SU-DHL-6 (cell line): Measurements from ENCODE around the gene UQCC3.

Experiments
- H2AFZ ChIP-seq: fragments of 200-600 bp; sonication (generic); 2 replicates; pipeline ENCODE4 v1.6.1; 2014; ENCODE audit warnings: low read depth, mild to moderate bottlenecking, moderate library complexity, mixed read lengths, antibody characterized with exemption, low read length; ENCODE audit not compliant: severe bottlenecking
- H3F3A ChIP-seq: fragments of 200-600 bp; shearing (Covaris generic); 2 replicates; pipeline ENCODE4 v1.6.0; 2016; ENCODE audit warnings: antibody characterized with exemption, mild to moderate bottlenecking; ENCODE audit not compliant: insufficient read depth
- H3K27ac ChIP-seq: fragments of 200-600 bp; sonication (generic); 2 replicates; pipeline ENCODE4 v1.5.1; 2016; ENCODE audit warnings: low read depth, mild to moderate bottlenecking, low read length, moderate library complexity, mixed read lengths
- H3K27me3 ChIP-seq: fragments of 200-600 bp; sonication (generic), shearing (Covaris generic); 2 replicates; pipeline ENCODE4 v1.6.0; 2014; ENCODE audit warnings: mild to moderate bottlenecking, low read length
- H3K36me3 ChIP-seq: fragments of 200-600 bp; sonication (generic); 2 replicates; pipeline ENCODE4 v1.6.1; 2014; ENCODE audit warnings: mild to moderate bottlenecking, low read length, mixed read lengths
- H3K4me2 ChIP-seq: fragments of 300-600, 200-600 bp; shearing (Covaris generic), sonication (generic); 2 replicates; pipeline ENCODE4 v1.6.0; 2014; ENCODE audit warnings: low read length, low read depth, mild to moderate bottlenecking; ENCODE audit not compliant: poor library complexity, severe bottlenecking
- H3K4me3 ChIP-seq: fragments of 200-600 bp; sonication (generic); 2 replicates; pipeline ENCODE4 v1.5.1; 2014; ENCODE audit warnings: antibody characterized with exemption, low read length, mild to moderate bottlenecking, mixed read lengths; ENCODE audit not compliant: insufficient read depth, poor library complexity, severe bottlenecking
- H3K79me2 ChIP-seq: fragments of 200-600 bp; sonication (generic); 2 replicates; pipeline ENCODE4 v1.6.1; 2014; ENCODE audit warnings: mild to moderate bottlenecking, low read length, moderate library complexity; ENCODE audit not compliant: insufficient read depth
- H3K9ac ChIP-seq: fragments of 200-600 bp; sonication (generic); 2 replicates; pipeline ENCODE4 v1.7.0; 2014; ENCODE audit warnings: mild to moderate bottlenecking, low read length
- H3K9me2 ChIP-seq: fragments of 200-600 bp; sonication (generic); replicated peaks from 2 replicates; pipeline ENCODE4 v1.6.1; 2014; ENCODE audit warnings: low read length; ENCODE audit not compliant: insufficient read depth
- H3K9me3 ChIP-seq: fragments of 200-600 bp; sonication (generic); 2 replicates; pipeline ENCODE4 v1.6.1; 2014; ENCODE audit warnings: low read length, mixed read lengths; ENCODE audit not compliant: insufficient read depth
- H4K20me1 ChIP-seq: fragments of 200-600 bp; sonication (generic); 2 replicates; pipeline ENCODE4 v1.6.1; 2014; ENCODE audit warnings: low read depth, mild to moderate bottlenecking, antibody characterized with exemption, low read length, moderate library complexity, mixed read lengths
- CTCF ChIP-seq: fragments of 200-600 bp; sonication (generic); IDR thresholded peaks from one replicate; pipeline ENCODE4 v1.5.1; 2017; ENCODE audit warnings: antibody characterized with exemption, mild to moderate bottlenecking, low read length, moderate library complexity; ENCODE audit not compliant: insufficient read depth, poor library complexity, severe bottlenecking
- EZH2phosphoT487 ChIP-seq: fragments of 200-600 bp; sonication (generic), shearing (Covaris generic); conservative IDR thresholded peaks from 2 replicates; pipeline ENCODE4 v1.6.1; 2018; ENCODE audit warnings: mild to moderate bottlenecking, antibody characterized with exemption, low read length, moderate library complexity, mixed read lengths

The UQCC3 gene

DNA sequence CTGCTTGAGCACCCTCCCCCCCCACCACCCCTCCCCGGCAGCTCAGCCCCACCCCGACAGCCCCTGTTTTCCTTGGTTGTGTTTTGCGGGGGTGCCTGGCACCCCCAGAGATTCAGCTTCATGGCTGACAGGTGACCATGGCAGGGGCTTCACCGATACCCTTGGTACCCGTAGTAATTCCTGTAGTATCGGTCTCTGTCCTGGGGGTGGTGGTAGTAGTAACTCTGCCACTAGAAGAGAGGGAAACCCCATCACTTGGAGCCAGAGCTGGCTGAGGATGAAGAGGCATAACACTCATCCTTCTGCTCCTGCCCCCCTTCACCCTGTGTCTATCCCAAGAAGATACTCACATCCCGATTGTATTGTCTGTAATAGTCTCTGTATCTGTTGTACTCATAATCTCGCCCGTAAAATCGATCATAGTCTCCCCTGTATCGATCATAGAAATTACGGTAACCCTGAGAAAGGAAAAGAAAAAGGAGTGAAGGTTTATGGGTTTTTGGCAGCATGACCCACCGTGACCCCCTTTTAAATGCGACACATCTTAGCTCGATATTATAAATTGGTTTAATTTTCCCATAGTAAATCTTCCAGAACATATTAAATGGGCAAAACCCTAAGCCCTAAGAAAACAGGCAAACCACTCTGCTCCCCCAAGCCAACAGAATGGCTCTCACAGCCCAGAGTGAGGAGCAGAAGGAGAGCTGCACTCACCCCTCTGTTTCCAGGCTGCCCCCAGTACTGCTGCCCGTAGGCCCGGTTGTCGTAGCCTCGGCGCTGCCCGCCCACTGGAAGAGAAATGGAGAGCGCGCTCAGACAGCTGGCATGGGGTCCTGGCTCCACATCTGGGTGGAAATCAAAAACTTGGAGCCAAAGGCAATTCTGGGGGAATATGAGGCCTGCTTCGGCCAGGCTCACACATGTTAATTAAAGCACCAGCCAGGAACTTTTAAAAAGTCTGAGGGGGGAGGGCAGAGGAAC lies 44.0 kb downstream of the UQCC3 start:
- Histone ChIP-seq H3K4me2 (no peak overlapping the region), H3K27ac (no peak overlapping the region), H3K9me2 (no peaks in the 10 kb centered on the region), H2AFZ (no peak overlapping the region), H3K27me3 (no peaks in the 10 kb centered on the region), H3K9me3 (no peaks in the 10 kb centered on the region), H3K9ac (no peak overlapping the region), H3K4me3 (no peak overlapping the region), H3F3A (peaks cover 13% of the 10 kb centered on the region), H3K79me2 (peaks cover 15% of the 10 kb centered on the region), H3K36me3 (peaks cover 43% of the 10 kb centered on the region), H4K20me1 (no peaks in the 10 kb centered on the region)
- no peak for TF ChIP-seq EZH2phosphoT487
- no peak for TF ChIP-seq CTCF

DNA sequence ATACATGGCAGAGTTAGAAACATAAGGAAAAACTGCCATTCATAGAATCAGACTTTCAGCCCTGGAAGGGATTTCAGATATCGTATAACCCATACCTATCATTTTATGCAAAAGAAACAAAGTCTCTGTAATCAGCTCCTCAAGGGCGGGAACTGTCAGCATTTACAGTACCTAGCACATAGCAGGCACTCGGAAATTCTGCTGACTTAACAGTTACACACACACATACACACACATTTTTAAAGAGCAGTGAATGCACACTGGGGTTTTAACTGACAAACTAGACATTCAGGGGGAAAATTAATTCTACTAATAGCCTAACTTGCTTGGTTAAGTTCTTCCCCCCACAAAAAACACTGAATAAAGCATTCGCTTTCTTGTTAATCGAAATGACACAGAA lies 44.7 kb downstream of the UQCC3 start:
- no peaks in the 10 kb centered on the region for H3K9me3 ChIP-seq
- H3K4me2 ChIP-seq = no peak overlapping the region
- no peak overlapping the region for H3K27ac ChIP-seq
- no peaks in the 10 kb centered on the region for H4K20me1 ChIP-seq
- H3K36me3 ChIP-seq = peaks cover 47% of the 10 kb centered on the region
- H3F3A ChIP-seq = peaks cover 13% of the 10 kb centered on the region
- TF ChIP-seq CTCF (no peak), EZH2phosphoT487 (no peak)
- H3K4me3 ChIP-seq = no peak overlapping the region
- H3K79me2 ChIP-seq = peaks cover 20% of the 10 kb centered on the region
- H3K9me2 ChIP-seq = no peaks in the 10 kb centered on the region
- no peak overlapping the region for H3K9ac ChIP-seq
- H3K27me3 ChIP-seq = no peaks in the 10 kb centered on the region
- no peak overlapping the region for H2AFZ ChIP-seq

DNA sequence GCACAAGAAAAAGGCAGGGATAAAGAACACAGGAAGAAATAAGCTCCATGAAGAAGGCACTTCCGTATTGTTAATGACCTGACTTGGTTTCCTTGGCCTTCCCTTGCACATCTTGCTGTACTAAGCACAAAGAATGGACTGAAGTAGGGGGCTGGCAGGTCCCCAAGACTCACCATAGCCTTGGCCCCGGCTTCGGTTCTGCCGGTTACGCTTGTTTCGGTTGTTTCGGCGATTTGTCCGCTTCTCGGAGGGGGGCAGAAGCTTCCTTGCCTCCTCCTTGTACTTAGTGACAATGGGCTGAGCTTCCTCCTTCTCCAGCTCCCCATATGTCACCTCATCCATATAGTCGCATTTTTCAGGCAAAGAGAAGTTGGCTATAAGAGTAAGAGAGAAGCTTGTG lies 45.3 kb downstream of the UQCC3 start:
- TF ChIP-seq CTCF (no peak), EZH2phosphoT487 (no peak)
- Histone ChIP-seq H3K4me3 (no peak overlapping the region), H3K9ac (no peak overlapping the region), H3F3A (peaks cover 13% of the 10 kb centered on the region), H2AFZ (no peak overlapping the region), H4K20me1 (no peaks in the 10 kb centered on the region), H3K9me2 (no peaks in the 10 kb centered on the region), H3K27me3 (no peaks in the 10 kb centered on the region), H3K27ac (no peak overlapping the region), H3K79me2 (peaks cover 23% of the 10 kb centered on the region), H3K4me2 (no peak overlapping the region), H3K9me3 (no peaks in the 10 kb centered on the region), H3K36me3 (peaks cover 49% of the 10 kb centered on the region)
